ENCODE results near the gene VMAC.

VMAC gene

GRCh38 chr19:5953680-5954213 lies 49.1 kb downstream of the VMAC start:
- no peak for FAIRE-seq

GRCh38 chr19:5954293-5954692 lies 49.6 kb downstream of the VMAC start:
- no peak for FAIRE-seq

GRCh38 chr19:5955636-5955935 lies 50.9 kb downstream of the VMAC start:
- no peak for FAIRE-seq

- FAIRE-seq, result no peak
Measured at GRCh38 chr19:5956323-5956722, 51.7 kb downstream of the VMAC start.

GRCh38 chr19:5956728-5957127 lies 52.1 kb downstream of the VMAC start:
- no peak for FAIRE-seq

GRCh38 chr19:5957170-5957569 lies 52.5 kb downstream of the VMAC start:
- no peak for FAIRE-seq

GRCh38 chr19:5958074-5958850 lies 53.6 kb downstream of the VMAC start:
- FAIRE-seq, result no peak

- no peak for FAIRE-seq
Measured at GRCh38 chr19:5958851-5959122, 54.1 kb downstream of the VMAC start.

- no peak for FAIRE-seq
Measured at GRCh38 chr19:5959260-5960004, 54.8 kb downstream of the VMAC start.

Measured in colon (tissue), 2 donors.